ENCODE measurements around the gene MKX.
"Not testable (repeated sequence)": the region's sequence is repeated elsewhere in the genome, so short reads cannot be mapped to it uniquely, and the experiment has no call there.

Gene MKX

DNA sequence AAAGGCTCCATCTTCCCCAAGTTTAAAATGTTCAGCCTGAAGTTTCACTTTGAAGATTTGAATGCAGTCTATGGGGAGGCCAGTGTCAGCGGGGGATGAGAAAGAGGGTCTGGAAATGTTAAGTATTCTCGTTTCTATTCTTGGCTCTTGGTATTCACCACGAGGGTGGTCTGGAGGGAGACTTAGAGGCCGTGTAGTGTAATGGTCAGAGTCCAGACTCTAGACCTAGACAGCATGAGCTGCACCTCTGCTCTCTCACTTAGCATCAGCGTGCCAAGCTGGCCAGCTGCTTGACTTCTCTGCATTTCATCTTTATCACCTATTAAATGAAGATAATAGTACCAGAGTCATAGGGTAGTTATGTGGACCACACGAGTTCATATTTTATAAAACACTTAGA lies 57.9 kb downstream of the MKX start:
- DNase-seq = no peak

DNA sequence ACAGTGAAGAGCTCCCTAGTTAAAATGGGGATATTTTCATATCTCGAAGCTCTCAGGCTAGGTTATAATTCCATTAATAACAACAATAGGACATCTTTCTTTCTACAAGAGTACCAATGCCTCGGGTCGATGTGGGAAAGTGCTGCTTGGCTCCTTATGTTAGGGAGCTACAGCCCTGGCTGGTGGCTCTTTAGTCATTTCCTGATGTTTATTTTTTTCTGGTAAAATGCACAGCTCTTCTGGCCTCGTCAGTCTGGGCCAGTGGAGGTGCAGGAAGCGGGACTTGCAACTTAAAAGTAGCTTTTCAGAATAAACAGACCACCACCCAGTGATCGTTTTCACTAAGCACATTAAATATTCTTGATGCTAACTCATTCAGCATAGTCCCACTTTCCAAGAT lies 58.3 kb downstream of the MKX start:
- DNase-seq = no peak

DNA sequence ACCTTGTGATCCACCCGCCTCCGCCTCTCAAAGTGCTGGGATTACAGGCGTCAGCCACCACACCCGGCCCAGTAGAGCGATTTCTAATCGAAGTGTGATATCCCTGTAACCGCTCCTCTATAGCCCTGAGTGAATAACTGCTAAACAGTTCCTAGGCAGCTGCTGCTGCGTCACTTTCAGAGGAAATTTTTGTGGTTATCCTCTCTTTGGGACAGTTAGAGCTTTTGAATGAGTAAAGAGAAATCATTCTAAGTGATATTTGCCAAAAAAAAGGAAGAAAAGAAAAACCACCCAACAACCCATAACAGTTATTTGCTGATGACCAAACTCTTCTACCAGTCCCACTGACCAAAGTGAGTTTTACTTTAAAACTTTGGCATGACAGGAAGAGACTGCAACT lies 59.9 kb downstream of the MKX start:
- no peak for DNase-seq

DNA sequence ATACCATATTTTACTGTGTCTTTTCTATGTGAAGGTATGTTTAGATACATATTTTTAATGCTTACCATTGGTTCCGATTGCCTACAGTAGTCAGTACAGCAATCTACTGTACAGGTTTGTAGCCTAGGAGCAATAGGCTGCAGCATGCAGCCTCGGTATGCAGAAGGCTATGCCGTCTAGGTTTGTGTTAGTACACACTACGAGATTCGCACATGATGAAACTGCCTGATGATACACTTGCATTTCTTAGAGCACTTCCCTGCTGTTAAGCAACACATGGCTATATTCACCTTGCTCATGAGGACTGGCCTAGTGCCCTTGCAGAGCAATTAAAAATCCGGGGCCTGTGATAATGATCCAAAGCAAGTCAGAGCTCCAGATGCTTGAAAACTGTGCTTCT lies 62.4 kb downstream of the MKX start:
- DNase-seq = no peak

DNA sequence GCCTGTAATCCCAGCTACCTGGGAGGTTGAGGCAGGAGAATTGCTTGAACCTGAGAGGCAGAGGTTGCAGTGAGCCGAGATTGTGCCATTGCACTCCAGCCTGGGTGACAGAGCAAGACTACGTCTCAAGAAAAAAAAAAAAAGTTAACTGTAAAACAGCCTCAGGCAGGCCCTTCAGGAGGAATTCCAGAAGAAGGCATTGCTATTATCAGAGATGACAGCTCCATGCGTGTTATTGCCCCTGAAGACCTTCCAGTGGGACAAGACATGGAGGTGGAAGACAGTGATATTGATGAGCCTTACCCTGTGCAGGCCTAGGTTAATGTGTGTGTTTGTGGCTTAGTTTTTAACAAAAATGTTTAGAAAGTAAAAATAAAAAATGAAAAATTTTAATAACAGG lies 63.8 kb downstream of the MKX start:
- DNase-seq = not testable (repeated sequence)

DNA sequence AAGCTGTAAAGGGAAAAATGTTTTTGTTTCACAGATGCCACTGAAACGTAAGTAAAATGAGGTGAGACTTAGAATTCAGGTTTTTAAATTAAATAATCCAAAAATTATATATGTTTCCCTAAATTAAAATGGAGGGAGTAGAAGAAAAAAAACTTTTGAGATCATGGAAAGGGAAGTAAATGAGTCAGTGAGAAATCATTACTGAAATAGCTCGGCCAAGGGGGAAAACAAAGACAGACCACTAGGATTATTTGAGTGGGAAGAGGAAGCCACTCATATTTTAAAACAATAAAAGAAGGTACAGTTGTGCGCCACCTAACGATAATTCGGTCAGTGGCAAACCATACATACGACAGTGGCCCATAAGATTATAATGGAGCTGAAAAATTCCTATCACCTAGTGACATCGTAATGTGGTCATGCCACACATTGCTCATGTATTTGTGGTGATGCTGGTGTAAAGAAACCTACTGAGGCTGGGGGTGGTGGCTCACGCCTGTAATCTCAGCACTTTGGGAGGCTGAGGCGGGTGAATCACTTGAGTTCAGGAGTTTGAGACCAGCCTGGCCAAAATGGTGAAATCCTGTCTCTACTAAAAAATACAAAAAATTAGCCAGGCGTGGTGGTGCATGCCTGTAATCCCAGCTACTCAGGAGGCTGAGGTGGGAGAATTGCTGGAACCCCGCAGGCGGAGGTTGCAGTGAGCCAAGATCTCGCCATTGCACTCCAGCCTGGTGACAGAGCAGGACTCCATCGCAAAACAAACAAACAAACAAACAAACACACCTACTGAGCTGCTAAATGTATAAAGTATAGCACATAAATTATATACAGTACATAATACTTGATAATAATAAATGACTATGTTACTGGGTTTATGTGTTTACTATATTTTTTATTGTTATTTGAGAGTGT lies 64.7 kb downstream of the MKX start:
- no peak for DNase-seq

DNA sequence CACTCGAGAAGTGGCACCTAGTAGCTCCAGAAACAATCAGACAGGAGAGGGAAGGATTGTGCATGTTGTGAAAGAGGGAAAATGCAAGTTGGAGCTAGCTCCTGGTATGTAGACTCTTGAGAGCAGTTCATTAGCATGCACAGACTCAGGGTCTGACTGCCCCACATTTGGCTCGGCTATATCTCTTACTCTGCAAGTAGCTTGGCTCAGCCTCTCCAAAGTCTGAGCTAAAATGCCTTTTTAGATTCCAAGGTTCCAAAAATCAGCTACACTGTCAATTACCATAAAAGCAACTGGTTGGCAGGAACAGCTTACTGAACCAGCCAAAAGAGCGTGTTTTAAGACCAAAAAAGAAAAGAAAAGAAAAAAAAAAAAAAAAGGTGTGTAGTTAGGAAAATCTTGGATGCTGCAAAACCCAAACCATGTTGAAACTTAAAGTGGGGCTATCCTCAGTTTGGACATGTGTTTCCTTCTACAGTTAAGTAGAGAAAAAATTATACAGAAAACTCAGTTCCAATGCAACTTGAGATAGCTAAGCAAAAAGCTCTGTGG lies 65.5 kb downstream of the MKX start:
- DNase-seq = no peak

DNA sequence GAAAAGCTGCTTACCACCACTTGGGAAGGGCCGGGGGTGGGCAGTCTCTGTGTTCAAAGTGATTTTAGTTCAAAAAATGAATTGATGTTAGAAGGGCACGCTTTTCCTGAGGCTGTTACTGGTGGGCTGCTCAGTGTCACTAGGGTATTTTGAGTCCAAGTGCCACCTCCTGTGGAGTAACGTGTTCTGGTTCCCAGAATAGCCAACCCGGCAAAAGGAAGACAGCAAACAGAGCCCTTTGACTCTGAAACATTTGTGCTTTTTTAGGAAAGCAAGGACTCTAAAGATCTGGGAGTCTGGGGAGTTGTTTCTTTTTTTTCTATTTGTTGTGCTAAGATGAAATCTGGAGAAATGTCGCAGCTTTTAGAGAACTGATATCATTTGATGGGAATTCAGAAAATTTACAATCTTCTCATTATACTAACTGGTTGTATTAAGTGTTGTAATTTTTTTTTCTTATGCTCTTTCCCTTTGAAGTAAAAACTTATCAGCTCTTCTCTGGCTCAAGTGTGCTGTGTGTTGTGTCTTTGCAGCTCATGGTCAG lies 66.2 kb downstream of the MKX start:
- no peak for DNase-seq

DNA sequence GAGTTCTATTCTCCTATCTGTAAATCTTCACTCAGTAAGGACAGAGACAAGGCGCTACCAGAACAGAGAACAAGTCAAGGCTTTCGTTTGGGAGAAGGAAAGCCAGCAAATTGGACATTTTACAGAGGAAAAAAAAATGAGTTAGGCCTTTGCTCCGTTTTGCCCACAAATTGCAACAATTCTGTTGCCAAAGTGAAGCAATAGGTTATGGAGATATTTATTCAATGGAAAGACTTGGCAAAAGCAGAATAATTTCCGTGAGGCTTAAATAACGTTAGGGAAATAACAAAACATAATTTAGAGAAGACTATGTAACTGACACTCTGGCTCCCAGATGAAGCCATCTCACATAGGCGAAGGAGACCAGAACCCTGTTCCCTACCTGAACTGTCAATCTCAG lies 67.5 kb downstream of the MKX start:
- DNase-seq = no peak

DNA sequence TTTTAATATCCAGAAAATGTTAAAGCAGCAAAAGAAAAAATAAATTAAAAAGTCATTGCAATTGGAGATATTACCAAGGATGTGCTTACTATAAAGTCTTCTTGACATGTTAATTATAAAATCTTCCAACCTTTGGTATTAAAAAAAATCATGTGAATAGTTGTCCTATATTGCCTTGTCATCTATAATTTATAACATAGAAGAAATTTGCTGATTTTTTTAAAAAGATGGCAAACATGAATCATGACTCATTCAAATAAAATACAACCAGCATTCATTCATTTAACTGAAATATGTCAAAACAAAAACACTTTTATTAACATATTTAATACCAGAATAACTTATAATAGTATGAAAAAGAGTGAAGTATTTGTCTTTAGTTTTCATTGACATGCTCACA lies 72.6 kb downstream of the MKX start:
- DNase-seq = no peak

DNA sequence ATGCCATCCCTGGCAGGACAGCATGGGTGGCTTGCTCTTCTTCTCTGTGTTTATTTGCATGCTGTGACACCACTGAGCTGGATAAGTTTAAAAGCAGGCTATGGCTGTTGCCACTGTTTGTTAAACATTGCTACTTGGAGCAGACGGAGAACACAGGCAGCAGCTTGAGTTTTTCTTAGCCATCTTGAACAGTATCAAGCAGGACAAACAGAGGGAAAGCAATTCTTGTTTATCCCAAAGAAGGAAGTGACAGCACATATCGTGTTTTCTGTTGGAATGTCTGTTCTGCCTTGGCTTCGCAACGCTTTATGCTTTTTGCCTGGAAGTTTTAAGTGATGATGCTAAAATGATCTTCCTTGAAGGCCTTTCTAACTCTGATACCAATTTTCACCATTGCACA lies 73.8 kb downstream of the MKX start:
- DNase-seq = no peak

DNA sequence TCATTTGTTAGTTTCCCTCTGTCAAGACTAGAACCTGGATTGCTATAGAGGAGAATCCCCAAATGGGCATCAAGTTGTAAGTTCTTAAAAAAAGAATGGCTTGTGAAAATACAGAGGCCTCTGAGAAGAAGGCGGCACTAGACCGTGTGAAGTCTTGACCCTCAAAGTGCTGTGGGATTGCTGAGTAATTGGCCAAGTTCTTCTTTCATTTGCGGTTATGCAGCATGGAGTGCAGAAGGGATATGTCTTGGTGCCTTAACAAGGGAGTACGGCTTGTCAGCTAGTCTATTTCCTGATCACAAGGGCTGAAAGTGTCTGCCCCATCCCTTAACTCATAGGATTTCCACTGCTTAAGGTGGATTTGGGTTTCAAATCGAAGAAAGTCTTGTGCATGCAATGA lies 81.2 kb downstream of the MKX start:
- no peak for DNase-seq

DNA sequence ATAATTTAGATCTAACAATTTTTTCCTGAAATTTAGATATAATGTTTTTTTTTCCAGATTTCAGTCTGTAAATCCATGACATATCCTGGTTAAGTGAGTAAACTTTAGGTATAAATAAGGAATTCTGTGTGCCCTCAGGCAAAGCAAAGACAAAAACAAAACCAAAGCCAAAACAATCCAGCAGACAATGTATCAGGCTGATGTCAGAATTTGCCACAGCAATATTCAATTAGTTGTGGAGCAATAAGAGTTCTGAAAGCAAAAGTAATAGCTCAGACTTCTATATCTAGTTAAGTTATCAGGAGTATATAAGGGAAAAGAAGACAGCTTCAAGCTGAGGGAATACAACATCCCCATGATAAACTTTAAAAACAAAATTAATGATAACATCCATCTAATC lies 82.0 kb downstream of the MKX start:
- DNase-seq = no peak

DNA sequence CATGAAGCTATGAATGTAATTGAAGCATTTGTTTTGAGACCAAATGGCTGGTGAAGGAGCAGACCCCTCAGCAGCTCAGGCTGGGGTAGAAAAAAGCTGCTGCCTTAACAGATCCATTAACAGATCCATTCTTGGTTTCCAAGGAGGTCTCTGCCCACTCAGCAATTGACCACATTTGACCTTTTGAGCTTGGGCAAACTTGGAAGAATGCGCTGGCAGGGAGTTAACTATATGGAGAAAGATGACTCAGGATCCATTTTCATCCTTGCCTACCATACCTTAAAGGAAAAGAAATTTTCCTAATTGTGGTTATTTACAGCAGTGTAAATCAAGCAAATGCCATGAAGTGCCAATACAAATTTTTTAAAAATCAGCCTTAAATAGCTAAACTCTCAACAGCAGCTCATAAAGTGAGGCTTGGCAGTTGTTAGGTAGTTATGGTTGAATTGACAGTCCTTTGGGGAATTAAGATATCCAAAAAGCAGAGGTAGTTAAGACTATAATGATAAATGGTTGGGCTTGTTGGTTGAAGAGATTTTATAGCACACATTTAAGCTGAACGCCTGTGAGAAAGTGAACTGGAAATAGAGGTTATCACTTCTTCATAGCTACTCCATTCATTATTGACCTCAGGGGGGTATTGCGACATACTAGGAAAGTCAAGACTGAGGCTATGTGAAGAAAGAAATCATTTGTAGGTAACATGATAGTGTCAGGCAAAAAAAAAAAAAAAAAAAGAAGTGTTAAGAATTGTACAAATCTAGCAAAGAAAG lies 83.9 kb downstream of the MKX start:
- no peak for DNase-seq

DNA sequence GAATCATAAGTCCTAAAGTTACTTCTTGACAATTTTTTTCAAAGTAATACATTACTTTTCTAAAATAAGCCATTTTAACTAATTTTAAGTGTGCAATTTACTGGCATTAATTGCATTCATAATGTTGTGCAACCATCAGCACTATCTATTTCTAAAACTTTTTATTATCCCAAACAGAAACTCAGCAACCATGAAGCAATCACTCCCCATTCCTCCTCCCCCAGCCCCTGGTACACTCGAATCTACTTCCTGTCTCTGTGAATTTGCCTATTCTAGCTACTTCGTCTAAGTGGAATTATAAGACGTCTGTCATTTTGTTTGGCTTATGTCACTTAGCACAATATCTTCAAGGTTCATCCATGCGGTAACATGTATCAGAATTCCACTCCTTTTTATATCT lies 84.9 kb downstream of the MKX start:
- no peak for DNase-seq

DNA sequence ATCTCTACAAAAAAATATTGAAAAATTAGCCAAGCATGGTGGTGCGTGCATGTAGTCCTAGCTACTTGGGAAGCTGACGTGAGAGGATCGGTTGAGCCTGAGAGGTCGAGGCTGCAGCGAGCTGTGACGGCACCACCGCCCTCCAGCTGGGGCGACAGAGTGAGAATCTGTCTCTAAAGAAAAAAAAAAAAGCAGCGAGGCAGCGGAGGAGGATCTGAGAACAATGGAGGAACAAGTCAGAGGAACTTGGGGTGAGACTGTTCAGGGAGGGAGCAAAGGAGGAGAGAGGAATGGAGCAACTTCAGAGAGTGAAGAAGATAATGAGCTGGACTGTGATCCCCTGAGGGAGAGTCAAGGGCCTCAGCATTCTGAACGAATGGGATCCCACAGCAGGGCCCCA lies 85.4 kb downstream of the MKX start:
- DNase-seq = no peak

DNA sequence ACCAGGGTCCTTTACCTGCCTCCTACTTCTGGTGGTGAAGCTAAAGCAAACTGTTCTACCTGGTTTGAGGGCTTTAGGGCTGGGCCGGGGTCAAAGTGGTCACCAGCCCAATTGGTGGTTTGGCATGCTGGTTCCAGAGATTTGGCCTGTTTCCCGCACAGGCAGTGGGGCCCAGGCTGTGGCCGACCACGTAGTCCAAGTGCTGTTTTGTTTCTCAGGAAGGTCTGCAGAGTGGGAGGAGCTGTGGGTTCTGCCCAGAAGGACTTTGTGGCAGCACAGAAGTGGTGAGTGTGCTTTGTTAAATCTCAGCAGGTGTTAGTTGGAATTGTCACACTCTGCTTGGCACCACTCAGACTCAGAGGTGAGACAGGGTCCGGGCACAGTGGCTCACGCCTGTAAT lies 85.8 kb downstream of the MKX start:
- no peak for DNase-seq

DNA sequence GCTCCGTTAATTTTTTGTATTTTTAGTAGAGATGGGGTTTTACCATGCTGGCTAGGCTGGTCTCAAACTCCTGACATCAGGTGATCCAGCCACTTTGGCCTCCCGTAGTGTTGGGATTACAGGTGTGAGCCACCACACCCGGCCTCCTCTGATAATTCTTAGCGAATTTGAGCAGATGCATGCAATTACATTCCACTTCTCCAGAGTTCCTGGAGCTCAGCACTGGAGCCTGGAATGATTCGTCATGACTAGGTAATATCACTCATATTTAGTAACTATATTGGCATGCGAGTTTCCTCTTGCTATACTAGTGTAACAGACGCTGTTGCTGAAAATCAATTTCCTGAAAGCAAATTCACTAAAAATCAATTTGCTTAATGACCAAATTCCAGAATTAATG lies 86.8 kb downstream of the MKX start:
- no peak for DNase-seq

DNA sequence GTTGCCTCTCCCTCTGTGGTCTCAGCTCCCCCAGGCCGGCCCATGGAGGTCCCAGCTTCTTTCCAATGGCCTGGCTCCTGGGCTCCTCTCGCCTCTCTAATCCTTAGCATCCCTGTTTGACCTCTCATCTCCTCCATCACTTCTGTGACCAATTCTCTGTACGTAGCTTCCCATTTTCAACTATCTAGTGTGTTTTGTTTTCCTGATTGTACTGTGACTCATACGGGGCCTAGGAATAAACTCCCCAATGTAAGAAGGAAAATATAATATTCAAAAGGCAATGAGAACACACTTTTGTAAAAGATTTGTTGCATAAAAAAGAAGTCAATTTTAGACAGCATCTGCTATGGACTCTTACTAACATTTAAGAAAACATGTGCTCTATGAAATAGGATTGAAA lies 90.3 kb downstream of the MKX start:
- DNase-seq = no peak

DNA sequence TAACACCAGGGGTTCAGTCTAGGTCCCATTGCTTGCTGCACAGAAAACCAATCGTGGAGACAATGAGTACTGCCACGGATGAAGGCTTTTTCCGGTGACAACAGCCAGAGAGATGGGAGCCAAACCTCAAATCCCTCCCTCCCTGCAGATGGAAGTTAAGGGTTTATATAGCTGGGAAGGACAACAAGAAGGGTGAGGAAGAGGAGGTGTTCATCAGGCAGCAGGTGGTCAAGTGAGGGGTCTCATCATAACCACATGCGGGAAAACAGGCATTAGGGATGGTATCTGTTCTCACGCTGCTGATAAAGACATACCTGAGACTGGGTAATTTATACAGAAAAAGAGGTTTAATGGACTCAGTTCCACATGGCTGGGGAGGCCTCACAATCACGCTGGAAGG lies 91.3 kb downstream of the MKX start:
- DNase-seq = no peak

DNA sequence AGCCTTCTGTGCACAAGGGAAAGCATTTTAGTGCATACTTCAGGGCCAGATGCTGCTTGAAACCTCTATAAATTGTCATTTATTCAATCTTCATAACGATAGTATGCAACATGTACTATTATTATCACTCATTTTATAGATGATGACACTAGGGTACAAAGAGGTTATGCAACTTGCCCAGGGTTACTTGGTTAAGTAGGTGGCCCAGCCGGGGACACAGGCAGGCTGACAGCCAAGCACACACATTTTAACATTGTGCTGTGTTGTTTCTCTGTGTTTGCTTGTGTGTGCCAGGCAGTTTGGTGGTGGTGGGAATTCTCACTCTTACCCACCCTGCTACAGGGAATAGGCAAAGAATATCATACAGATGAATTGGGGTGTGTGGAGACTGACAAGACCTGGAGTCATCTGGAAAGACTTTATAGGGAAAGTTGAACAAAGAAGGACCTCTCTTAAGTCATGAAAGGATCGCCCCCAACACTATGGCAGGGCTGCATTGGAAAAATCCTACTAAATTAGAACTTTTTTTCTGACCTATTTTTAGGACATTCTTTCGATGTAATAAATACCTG lies 98.9 kb downstream of the MKX start:
- DNase-seq = no peak

DNA sequence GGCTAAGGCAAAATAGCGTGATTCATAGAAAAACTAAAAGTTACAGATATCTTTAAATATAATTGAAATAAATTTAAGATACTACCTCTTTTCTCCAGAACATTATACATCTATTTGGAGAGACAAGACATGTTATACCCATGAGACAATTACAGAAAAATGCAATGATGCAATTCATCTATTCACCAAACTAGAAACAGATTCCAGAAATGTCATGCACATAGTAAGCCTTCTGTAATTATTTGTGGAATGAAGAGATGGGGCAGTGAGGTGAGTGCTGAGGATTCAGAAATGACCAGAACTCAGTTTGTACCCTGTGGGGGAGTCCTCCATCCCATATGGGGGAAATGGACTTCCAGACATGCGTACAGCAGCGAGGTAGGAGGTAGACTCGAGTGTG lies 99.4 kb downstream of the MKX start:
- DNase-seq = no peak

DNA sequence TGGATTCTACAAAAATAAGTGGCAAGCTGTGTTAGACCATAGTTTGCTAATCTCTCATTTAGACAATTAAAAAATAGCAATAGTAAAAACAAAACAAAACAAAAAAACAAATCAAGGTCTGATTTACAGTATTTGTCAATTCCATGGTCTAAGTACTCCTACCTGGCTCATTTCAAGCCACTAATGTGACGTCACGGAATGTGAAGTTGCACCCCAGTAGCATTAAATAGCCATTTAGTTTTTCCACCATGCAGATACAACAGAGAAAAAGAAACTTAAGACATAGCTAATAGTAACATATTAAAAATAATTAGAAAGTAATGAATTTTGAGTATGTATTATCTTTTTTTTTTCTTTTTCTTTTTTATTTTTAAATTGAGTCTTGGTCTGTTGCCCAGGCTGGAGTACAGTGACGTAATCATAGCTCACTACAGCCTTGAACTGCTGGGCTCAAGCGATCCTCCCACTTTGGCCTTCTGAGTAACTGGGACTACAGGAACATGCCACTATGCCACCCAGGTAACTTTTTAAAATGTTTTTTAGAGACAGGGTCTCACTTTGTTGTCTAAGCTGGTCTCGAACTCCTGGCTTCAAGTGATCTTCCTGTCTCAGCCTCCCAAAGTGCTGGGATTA lies 101.2 kb downstream of the MKX start:
- DNase-seq = no peak

Data from cerebellar nuclear complex (tissue), 1 donor.